Stimulated activated CD8-positive, alpha-beta memory T cell treated with anti-CD3 and anti-CD28 coated beads, Interleukin-15, amount 100 ng/mL, for 1 hour (primary cell): ENCODE results near the gene ZNF638.

ENCODE experiments used
- DNase-seq: peaks from one replicate; pipeline ENCODE4 v3.0.0-alpha.2; 2020; ENCODE audit warnings: low read depth

ZNF638 gene

DNA sequence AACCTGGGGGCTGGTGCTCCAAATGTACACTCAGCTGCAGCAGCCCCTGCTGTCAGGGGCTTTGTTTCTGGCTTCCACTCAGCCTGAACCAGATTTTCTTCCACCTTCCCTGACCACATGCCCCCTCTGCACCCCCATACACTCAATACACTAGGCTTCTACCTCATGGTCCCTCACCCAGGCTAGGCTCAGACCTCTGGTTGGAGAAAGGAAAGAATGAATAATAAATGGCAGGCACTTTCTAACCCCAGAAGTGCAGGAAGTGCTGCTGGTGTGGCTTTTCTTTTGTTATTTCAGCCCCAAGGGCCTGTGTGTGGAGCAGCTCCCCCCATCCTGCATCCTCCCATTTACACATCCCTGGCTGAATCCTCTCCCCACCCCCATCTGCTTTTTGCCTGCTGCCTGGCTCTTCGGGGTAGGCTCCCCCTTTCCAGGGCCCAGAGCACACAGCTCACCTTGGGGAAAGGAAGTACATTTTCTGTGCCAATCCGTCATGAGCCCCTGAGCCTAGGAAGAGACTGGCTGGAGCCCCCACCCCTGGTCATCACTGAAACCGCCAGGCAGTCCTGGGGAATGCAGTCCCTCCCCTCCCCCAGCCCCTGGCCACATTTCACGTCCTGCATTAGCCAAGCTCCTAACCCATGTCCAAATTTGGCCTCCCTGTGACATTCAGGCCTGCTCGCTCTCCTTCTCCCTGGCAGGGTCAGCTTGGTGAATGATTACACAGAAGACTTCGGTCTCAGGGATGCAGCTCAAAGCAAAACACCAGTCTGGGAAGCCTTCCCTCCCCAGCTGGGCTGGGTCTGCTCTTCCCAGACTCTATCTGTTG, 124.4 kb downstream of the ZNF638 start:
- no peak for DNase-seq

DNA sequence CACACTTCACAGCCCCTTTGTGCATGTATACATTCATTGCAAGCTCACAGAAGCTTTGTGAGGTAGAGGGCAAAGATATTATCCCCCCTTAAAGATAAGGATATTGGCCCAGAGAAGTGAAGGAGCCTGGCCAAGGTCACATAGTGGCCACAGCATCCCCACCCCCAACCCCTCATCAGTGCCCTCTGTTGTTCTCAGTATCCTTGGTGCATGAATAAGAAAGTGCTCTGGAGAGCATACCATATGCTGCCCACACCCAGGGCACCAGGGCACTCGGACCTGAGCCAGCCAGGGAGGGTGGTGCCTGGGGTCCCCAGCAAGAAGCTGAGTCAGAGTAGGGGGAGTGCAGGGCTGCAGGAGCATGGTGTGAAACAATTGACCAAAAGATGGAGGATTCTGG, 125.0 kb downstream of the ZNF638 start:
- no peak for DNase-seq

- no peak for DNase-seq
These were observed 125.7 kb downstream of the ZNF638 start for GRCh38 chr2:71457123-71457915.

GRCh38 chr2:71457923-71458322, 126.3 kb downstream of the ZNF638 start:
- no peak for DNase-seq

GRCh38 chr2:71458413-71459083, 127.0 kb downstream of the ZNF638 start:
- no peak for DNase-seq

- no peak for DNase-seq
These were observed 127.5 kb downstream of the ZNF638 start for GRCh38 chr2:71459084-71459431.

DNA sequence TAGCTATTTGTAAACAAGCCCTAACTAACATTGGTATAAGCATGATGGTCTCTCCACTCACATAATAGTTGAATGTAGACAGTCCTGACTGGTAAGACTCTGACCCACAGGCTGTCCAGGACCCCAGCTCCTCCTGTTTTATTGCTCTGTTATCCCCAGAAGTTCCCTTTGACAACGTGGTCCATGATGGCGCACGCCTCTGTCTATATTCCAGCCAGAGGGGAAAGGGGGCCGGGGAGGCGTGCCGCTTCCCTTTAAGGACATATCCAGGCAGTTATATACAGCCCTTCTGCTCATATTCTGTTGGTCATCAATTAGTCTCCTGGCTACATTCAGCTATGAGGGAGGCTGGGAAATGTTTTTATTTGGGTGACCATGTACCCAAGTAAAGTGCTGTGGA, 128.5 kb downstream of the ZNF638 start:
- DNase-seq: no peak

GRCh38 chr2:71460595-71461303, 129.2 kb downstream of the ZNF638 start:
- DNase-seq: no peak

GRCh38 chr2:71461304-71461671, 129.7 kb downstream of the ZNF638 start:
- no peak for DNase-seq

DNA sequence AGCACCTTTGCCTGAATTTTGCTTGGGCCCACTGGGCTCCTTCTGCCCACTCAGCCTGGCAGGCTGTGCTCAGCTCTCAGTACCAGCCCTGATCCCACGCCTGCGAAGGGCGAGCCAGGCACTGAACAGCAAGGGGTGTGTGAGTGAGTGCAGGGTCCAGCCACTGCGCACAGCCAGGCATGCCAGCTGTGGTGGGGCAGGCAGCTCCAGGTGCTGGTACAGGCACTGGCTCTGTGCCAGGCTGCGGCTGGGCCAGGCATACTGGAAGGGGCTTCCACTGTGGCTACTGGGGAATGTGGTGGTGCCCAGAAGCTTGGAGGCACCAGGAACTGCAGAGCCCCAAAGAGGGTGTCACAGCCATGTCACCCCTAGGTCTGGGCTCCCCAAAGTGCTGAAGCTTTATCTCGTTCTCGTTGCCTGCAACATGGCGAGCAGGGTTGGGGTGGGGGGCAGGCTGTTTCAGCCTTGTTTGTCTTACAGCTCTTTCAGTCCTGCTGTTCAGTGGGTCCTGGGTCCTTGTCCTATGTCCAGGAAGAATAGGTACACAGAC, 130.5 kb downstream of the ZNF638 start:
- DNase-seq: no peak

DNA sequence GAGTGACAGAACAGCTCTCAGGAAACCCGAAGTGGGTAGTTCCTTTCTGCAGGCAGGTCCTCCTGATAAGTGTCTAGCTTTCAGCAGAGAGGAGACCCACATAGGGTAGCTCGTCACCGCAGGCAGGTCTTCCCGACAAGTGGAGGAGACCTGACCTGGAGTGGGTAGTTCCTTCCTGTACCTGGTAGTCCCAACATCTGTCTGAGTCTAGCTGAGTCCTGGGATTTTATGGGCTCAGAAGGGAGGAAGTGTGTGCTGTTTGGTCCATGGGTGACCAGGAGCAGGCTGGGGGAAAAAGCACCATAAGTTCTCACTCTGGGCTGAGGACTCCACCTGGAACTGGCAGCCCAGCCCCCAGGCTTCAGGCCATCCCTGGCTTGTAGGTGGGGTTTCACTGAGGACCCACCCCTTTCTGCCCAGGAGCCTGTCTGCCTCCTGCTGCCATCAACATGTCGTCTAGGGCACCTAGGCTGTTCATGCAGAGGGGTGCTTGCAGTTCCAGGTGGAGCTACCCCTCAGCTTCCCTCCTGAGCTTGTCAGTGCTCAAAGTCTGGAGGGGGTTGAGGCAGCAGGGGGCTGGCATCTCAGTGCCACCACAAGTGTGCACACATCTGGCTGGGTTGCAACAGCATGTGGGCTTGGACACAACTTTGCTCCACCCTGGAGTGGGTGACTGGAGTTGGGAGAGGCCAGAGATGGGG, 131.2 kb downstream of the ZNF638 start:
- DNase-seq: no peak

DNA sequence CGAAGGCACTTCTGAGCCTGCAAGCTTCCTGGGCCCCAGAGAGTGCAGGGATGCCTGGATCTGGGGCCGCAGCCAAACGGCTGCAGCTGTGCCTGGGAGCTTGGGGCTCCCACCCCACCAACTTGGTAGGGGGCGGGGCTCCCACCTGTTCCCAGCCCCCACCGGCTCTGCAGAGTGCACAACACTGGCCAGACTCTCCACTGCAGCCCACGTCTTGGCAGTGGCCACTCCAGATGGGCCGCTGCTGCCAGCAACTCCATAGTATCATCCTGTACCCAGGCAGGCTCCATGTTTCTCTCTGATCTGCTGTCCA, 131.7 kb downstream of the ZNF638 start:
- no peak for DNase-seq

GRCh38 chr2:71464389-71464788, 132.8 kb downstream of the ZNF638 start:
- DNase-seq: no peak

GRCh38 chr2:71465356-71465755, 133.8 kb downstream of the ZNF638 start:
- no peak for DNase-seq

DNA sequence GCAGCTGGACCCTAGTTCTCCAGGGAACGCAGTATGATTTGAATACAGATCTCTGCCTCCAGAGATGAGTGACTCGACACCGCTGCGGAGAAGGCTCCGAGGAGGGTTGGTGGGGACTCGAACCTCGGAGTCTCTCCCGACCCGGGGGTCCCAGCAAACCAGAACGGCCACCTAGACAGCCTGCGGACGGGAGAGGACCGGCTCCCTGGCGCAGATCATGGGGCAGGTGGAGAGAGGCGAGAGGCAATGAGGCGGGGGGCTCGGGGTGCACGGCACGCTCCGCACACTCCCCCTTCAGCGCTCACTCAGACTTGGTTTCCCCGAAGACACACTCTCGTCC, 134.3 kb downstream of the ZNF638 start:
- DNase-seq: no peak

- no peak for DNase-seq
These were observed 135.0 kb downstream of the ZNF638 start for GRCh38 chr2:71466301-71467179.

DNA sequence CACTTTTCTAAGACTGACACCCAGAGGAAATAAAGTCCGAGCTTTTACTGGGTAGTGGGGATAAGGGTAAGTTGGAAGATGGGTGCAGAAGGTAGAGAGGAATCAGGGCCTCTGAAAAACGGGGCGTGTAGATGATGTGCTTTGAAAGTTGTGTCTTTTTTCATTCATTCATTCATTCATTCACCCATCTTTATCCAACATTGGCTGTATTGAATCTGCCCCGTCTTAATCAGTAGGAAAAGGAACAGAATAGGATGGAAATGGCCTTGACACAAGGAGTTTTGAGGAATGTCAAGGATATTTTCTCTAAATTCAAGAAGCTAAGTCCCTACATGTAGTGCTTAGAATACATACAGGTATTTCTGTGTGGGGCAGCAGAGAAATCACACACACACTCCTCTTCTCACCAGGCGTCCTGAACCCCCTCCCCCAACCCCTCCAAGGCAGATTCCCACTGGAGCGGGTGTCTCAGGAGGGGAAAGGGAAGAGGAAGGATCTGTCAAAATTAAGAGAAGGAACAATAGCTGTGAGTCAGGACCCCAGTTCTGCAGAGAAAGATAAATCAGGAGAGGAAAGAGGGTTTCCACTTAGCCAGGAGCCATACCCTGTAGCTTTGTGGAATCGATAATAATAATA, 135.7 kb downstream of the ZNF638 start:
- DNase-seq: no peak

DNA sequence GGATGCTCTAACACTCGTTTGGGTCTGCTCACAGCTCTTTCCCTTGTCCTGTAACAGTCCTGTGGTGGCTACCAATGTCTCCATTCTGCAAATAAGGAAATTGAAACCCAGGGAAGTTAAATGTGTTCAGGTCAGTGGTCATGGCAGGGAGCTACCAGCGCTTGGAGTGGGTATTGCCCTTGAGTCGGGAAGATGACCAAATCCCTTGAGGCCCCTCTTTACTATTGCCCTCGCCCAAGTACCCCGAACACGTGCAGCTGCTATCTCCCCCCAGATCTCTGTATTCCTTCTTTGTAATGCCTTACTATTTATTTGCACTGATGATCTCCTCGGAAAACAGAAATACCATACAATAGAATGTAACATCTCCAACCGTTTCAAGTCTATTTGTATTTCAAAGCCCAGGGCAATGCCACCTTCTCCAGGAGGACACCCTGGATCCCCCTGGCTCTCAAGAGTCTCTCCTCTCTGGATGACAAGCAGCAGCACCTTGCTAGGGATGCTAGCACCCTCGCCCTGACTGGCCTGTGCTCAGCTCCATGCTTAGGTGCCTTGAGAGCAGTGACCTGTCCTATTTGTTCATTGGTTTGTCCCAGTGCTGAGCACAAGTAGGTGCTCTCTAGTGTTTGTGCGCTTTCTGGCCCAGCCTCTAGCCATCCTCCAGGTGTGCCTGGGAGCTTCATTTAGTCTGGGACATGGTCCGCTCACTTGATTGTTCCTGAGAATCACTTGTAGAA, 136.9 kb downstream of the ZNF638 start:
- DNase-seq: no peak
